Testis (tissue), 2 donors: ENCODE results near the gene BCAR3.

Experiments
- CTCF ChIP-seq, 3 experiments: fragments of 450-650 bp in 2 of 3; fragments of 200-600 bp in 1 of 3; sonication (generic) in 1 of 3; IDR thresholded peaks; one replicate each; pipeline ENCODE4 v1.5.1; 2016 to 2019; ENCODE audit warnings: antibody characterized with exemption in 3 of 3, mild to moderate bottlenecking in 2 of 3, moderate library complexity in 1 of 3
- POLR2A ChIP-seq: fragments of 450-650 bp; IDR thresholded peaks from one replicate; pipeline ENCODE4 v1.6.1; 2017; ENCODE audit warnings: antibody characterized with exemption, mild to moderate bottlenecking, moderate library complexity

GRCh38 chr1:93585059-93585966 lies 96.3 kb downstream of the BCAR3 start:
- TF ChIP-seq CTCF (IDR thresholded peaks at IDR 0.05), result no peak
- no peak for TF ChIP-seq POLR2A
